GM23248 (cell line): Measurements from ENCODE around the gene HSPA1B.

Experiments
- EZH2 ChIP-seq: fragments of 200-600 bp; sonication (generic); IDR thresholded peaks from 2 replicates; pipeline ENCODE4 v1.6.1; 2018; ENCODE audit warnings: antibody characterized with exemption, mild to moderate bottlenecking; ENCODE audit not compliant: insufficient read depth, poor library complexity, severe bottlenecking
- EZH2phosphoT487 ChIP-seq: fragments of 200-600 bp; sonication (generic); IDR thresholded peaks from 2 replicates; pipeline ENCODE4 v1.6.1; 2018; ENCODE audit warnings: antibody characterized with exemption, moderate library complexity, mild to moderate bottlenecking, low read depth; ENCODE audit not compliant: insufficient read depth

- no peak for TF ChIP-seq EZH2
- no peak for TF ChIP-seq EZH2phosphoT487
Observed at GRCh38 chr6:31869343-31869742, 41.8 kb downstream of the HSPA1B start.
